ENCODE measurements around the gene FGF9.

The FGF9 gene

GRCh38 chr13:21707586-21707985 lies 36.7 kb downstream of the FGF9 start:
- no peak for DNase-seq (ENCODE audit: low read depth)
- H3K4me3 ChIP-seq (replicated peaks; ENCODE audit: low read depth, low read length): no peak overlapping the region
- TF ChIP-seq CTCF (IDR thresholded peaks at IDR 0.05; ENCODE audit: low read length, missing control alignments): no peak

- no peak for TF ChIP-seq CTCF (IDR thresholded peaks at IDR 0.05; ENCODE audit: low read length, missing control alignments)
- no peak overlapping the region for H3K4me3 ChIP-seq (replicated peaks; ENCODE audit: low read depth, low read length)
- DNase-seq (ENCODE audit: low read depth): no peak
These were observed 38.8 kb downstream of the FGF9 start for GRCh38 chr13:21709697-21710096.

- TF ChIP-seq CTCF (IDR thresholded peaks at IDR 0.05; ENCODE audit: low read length, missing control alignments): no peak
- H3K4me3 ChIP-seq (replicated peaks; ENCODE audit: low read depth, low read length): no peak overlapping the region
- DNase-seq (ENCODE audit: low read depth): no peak
These were observed 39.3 kb downstream of the FGF9 start for GRCh38 chr13:21710163-21710562.

GRCh38 chr13:21717817-21718216 lies 46.9 kb downstream of the FGF9 start:
- no peak for DNase-seq (ENCODE audit: low read depth)
- no peak for TF ChIP-seq CTCF (IDR thresholded peaks at IDR 0.05; ENCODE audit: low read length, missing control alignments)
- no peak overlapping the region for H3K4me3 ChIP-seq (replicated peaks; ENCODE audit: low read depth, low read length)

GRCh38 chr13:21719463-21719862 lies 48.6 kb downstream of the FGF9 start:
- no peak for DNase-seq (ENCODE audit: low read depth)

GRCh38 chr13:21723807-21724505 lies 53.1 kb downstream of the FGF9 start:
- no peak for TF ChIP-seq CTCF (IDR thresholded peaks at IDR 0.05; ENCODE audit: low read length, missing control alignments)
- no peak overlapping the region for H3K4me3 ChIP-seq (replicated peaks; ENCODE audit: low read depth, low read length)
- no peak for DNase-seq (ENCODE audit: low read depth)

More at GRCh38 chr13:21719463-21719862, 48.6 kb downstream of the FGF9 start:
- no peak for TF ChIP-seq CTCF (IDR thresholded peaks at IDR 0.05; ENCODE audit: low read length, missing control alignments)
- no peak overlapping the region for H3K4me3 ChIP-seq (replicated peaks; ENCODE audit: low read depth, low read length)

All from fibroblast of pulmonary artery (primary cell).